ENCODE measurements around the gene CDH4.

CDH4 gene

GRCh38 chr20:61285152-61285645 lies 33.1 kb downstream of the CDH4 start:
- DNase-seq, result no peak

- DNase-seq, result no peak
Measured at GRCh38 chr20:61285691-61286090, 33.6 kb downstream of the CDH4 start.

GRCh38 chr20:61287583-61288275 lies 35.7 kb downstream of the CDH4 start:
- no peak for DNase-seq

- no peak for DNase-seq
Measured at GRCh38 chr20:61288331-61288784, 36.3 kb downstream of the CDH4 start.

- no peak for DNase-seq
Measured at GRCh38 chr20:61289166-61289565, 37.1 kb downstream of the CDH4 start.

GRCh38 chr20:61290721-61291120 lies 38.7 kb downstream of the CDH4 start:
- DNase-seq, result no peak

GRCh38 chr20:61291166-61291829 lies 39.2 kb downstream of the CDH4 start:
- DNase-seq, result no peak

GRCh38 chr20:61292391-61292790 lies 40.3 kb downstream of the CDH4 start:
- DNase-seq, result no peak

- DNase-seq, result no peak
Measured at GRCh38 chr20:61292821-61293612, 41.0 kb downstream of the CDH4 start.

GRCh38 chr20:61293951-61294350 lies 41.9 kb downstream of the CDH4 start:
- DNase-seq, result no peak

- DNase-seq, result no peak
Measured at GRCh38 chr20:61295249-61295648, 43.2 kb downstream of the CDH4 start.

GRCh38 chr20:61295682-61296628 lies 43.9 kb downstream of the CDH4 start:
- no peak for DNase-seq

GRCh38 chr20:61296629-61297019 lies 44.6 kb downstream of the CDH4 start:
- DNase-seq, result no peak

GRCh38 chr20:61297491-61297890 lies 45.4 kb downstream of the CDH4 start:
- no peak for DNase-seq

- DNase-seq, result no peak
Measured at GRCh38 chr20:61297986-61298385, 45.9 kb downstream of the CDH4 start.

- no peak for DNase-seq
Measured at GRCh38 chr20:61298661-61299060, 46.6 kb downstream of the CDH4 start.

- DNase-seq, result no peak
Measured at GRCh38 chr20:61299104-61299503, 47.0 kb downstream of the CDH4 start.

- DNase-seq, result no peak
Measured at GRCh38 chr20:61299618-61300017, 47.6 kb downstream of the CDH4 start.

GRCh38 chr20:61300293-61300692 lies 48.2 kb downstream of the CDH4 start:
- no peak for DNase-seq

- DNase-seq, result no peak
Measured at GRCh38 chr20:61300709-61301108, 48.6 kb downstream of the CDH4 start.

GRCh38 chr20:61301711-61302525 lies 49.9 kb downstream of the CDH4 start:
- DNase-seq, result no peak

GRCh38 chr20:61303217-61303616 lies 51.2 kb downstream of the CDH4 start:
- DNase-seq, result no peak

All from NCI-H2029 (cell line).